K562 (cell line): ENCODE results near the gene CSNK1G1. TPM values are rescaled to one million over a fixed set of nuclear protein-coding genes. Genes with fewer than 3 reads are reported as not detected.

Experiments used
- AFF1 ChIP-seq, 2 experiments: fragments of 450-650 bp; IDR thresholded peaks; 2 replicates each; pipeline ENCODE4 v1.6.1; 2018; ENCODE audit warnings: mild to moderate bottlenecking in 2 of 2, low read depth in 1 of 2; ENCODE audit not compliant: partially characterized antibody in 2 of 2
- ARHGAP35 ChIP-seq: fragments of 450-650 bp; IDR thresholded peaks from 2 replicates; pipeline ENCODE4 v1.6.1; 2018; ENCODE audit not compliant: partially characterized antibody
- E2F8 ChIP-seq: fragments of 450-650 bp; IDR thresholded peaks from 2 replicates; pipeline ENCODE4 v1.7.1; 2018; ENCODE audit warnings: mild to moderate bottlenecking, low read depth; ENCODE audit not compliant: partially characterized antibody
- EZH2 ChIP-seq: IDR thresholded peaks from 2 replicates; pipeline ENCODE4 v1.6.1; 2012; ENCODE audit warnings: low read depth, mild to moderate bottlenecking, inconsistent platforms, low read length, borderline replicate concordance
- FOXM1 ChIP-seq, 2 experiments: fragments of 450-650 bp in 1 of 2; sonication (generic) in 1 of 2; formaldehyde crosslinking in 1 of 2; IDR thresholded peaks; 2 replicates each; pipeline versions ENCODE4 v1.6.1 to v1.9.0; 2017 to 2022; ENCODE audit warnings: low read depth in 2 of 2, mild to moderate bottlenecking in 2 of 2, missing genetic modification reagents in 1 of 2, moderate library complexity in 1 of 2
- PHF21A ChIP-seq: fragments of 450-650 bp; IDR thresholded peaks from 2 replicates; pipeline ENCODE4 v1.6.1; 2017; ENCODE audit warnings: low read depth, borderline replicate concordance
- RBBP5 ChIP-seq: fragments of 200-600 bp; sonication (generic); IDR thresholded peaks from 2 replicates; pipeline ENCODE4 v1.6.1; 2012; ENCODE audit warnings: borderline replicate concordance, mild to moderate bottlenecking, low read length, control low read depth, inconsistent platforms; ENCODE audit not compliant: insufficient read depth, poor library complexity, severe bottlenecking
- SIN3B ChIP-seq: fragments of 450-650 bp; IDR thresholded peaks from 2 replicates; pipeline ENCODE4 v1.6.1; 2017; ENCODE audit warnings: low read depth, mild to moderate bottlenecking, moderate library complexity
- TGIF2 ChIP-seq: sonication (generic); formaldehyde crosslinking; IDR thresholded peaks from 2 replicates; pipeline ENCODE4 v1.8.1; 2022; ENCODE audit warnings: mild to moderate bottlenecking, missing genetic modification reagents, moderate library complexity
- ZNF165 ChIP-seq: fragments of 250-450 bp; sonication (Bioruptor Pico); IDR thresholded peaks from 2 replicates; pipeline ENCODE4 v1.4.0; 2020; ENCODE audit warnings: borderline replicate concordance
- ZNF445 ChIP-seq: fragments of 250-450 bp; sonication (Bioruptor Pico); IDR thresholded peaks from 2 replicates; pipeline ENCODE4 v1.4.0; 2020; ENCODE audit warnings: low read depth, mild to moderate bottlenecking, moderate library complexity
- ZNF740 ChIP-seq, 3 experiments: fragments of 200-800 bp in 1 of 3; sonication (Bioruptor generic) in 1 of 3; sonication (generic) in 1 of 3; formaldehyde crosslinking in 1 of 3; IDR thresholded peaks; 2 replicates each; pipeline versions ENCODE4 v1.6.1 to v1.8.0; 2016 to 2022; ENCODE audit warnings: mild to moderate bottlenecking in 2 of 3, missing compliant biosample characterization in 2 of 3, missing genetic modification characterization in 2 of 3, missing genetic modification reagents in 1 of 3
- polyA plus RNA-seq, 8 experiments: library from polyadenylated mRNA; depleted of rRNA in 4 of 8; stranded (reverse) in 5 of 8; unstranded in 3 of 8; fragments of >200 nt; fragmentation: Nextera tagmentation in 2 of 8; fragmentation: Illumina TruSeq in 1 of 8; extraction: Ambion mirVana in 2 of 8; extraction: Trizol in 1 of 8; gene quantifications; 2 replicates each; pipeline versions ENCODE4 v1.2.1 to v1.2.3, GENCODE V29; 2011 to 2014; ENCODE audit warnings: inconsistent platforms in 1 of 8, missing spikeins in 1 of 8
- total RNA-seq, 7 experiments: library from RNA; depleted of rRNA in 6 of 7; stranded (reverse); fragments of >200 nt in 6 of 7; fragmentation: Illumina TruSeq in 2 of 7; extraction: Trizol in 2 of 7; gene quantifications; 2 replicates each; pipeline versions ENCODE4 v1.2.1 to v1.2.3, GENCODE V29; 2011 to 2021; ENCODE audit warnings: low replicate concordance in 1 of 7
- TF ChIP-seq, protein P1 (sequence below): fragments of 450-650 bp; IDR thresholded peaks from 2 replicates; pipeline ENCODE4 v1.6.1; 2016; ENCODE audit warnings: borderline replicate concordance
- TF ChIP-seq, protein P2 (sequence below): fragments of 250-450 bp; sonication (Bioruptor Pico); IDR thresholded peaks from 2 replicates; pipeline ENCODE4 v1.6.1; 2021; ENCODE audit warnings: mild to moderate bottlenecking

Gene CSNK1G1
- total and polyA plus RNA-seq, 9 of the 15 experiments (the other 6 are each of a cell fraction or from before 2014, with no cell fraction given), result 4.5 to 18.5 (median 9.5) TPM

- TF ChIP-seq FOXM1 (IDR thresholded peaks at IDR 0.05; ENCODE audit: low read depth) (peak; percentile 43; the same call in 1 of the 2 replicates), FOXM1 (CRISPR knock-in tag; IDR thresholded peaks at IDR 0.05; ENCODE audit: low read depth) (no peak), ZNF740 (CRISPR knock-in tag; IDR thresholded peaks at IDR 0.05) (peak; percentile 63; the same call in 1 of the 2 replicates), ZNF740 (tag; IDR thresholded peaks at IDR 0.05) (no peak), E2F8 (peak; percentile 98), PHF21A (0 out of 2 replicates have a peak, but pooled peaks have one; percentile 32), AFF1 (IDR thresholded peaks at IDR 0.05; ENCODE audit: low read depth in 1 of 2, partially characterized antibody in 2 of 2) (peak in 1 of 2 experiments; percentile 64), ZNF165 (CRISPR knock-in tag) (no peak), ZNF445 (CRISPR knock-in tag) (no peak), EZH2 (no peak), TGIF2 (CRISPR knock-in tag) (no peak), ARHGAP35 (no peak), SIN3B (peak; percentile 84; the same call in 1 of the 2 replicates), RBBP5 (peak; percentile 85)
- TF ChIP-seq, protein P1, sequence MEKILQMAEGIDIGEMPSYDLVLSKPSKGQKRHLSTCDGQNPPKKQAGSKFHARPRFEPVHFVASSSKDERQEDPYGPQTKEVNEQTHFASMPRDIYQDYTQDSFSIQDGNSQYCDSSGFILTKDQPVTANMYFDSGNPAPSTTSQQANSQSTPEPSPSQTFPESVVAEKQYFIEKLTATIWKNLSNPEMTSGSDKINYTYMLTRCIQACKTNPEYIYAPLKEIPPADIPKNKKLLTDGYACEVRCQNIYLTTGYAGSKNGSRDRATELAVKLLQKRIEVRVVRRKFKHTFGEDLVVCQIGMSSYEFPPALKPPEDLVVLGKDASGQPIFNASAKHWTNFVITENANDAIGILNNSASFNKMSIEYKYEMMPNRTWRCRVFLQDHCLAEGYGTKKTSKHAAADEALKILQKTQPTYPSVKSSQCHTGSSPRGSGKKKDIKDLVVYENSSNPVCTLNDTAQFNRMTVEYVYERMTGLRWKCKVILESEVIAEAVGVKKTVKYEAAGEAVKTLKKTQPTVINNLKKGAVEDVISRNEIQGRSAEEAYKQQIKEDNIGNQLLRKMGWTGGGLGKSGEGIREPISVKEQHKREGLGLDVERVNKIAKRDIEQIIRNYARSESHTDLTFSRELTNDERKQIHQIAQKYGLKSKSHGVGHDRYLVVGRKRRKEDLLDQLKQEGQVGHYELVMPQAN, result peak; percentile 78; the same call in 1 of the 2 replicates
- TF ChIP-seq, protein P2, sequence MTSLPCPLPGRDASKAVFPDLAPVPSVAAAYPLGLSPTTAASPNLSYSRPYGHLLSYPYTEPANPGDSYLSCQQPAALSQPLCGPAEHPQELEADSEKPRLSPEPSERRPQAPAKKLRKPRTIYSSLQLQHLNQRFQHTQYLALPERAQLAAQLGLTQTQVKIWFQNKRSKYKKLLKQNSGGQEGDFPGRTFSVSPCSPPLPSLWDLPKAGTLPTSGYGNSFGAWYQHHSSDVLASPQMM (CRISPR knock-in tag), result no peak
Measured at GRCh38 chr15:64381000-64381751, 25.2 kb upstream of the CSNK1G1 start, which contains the start of gene PCLAF (continued).
